PC-9 (cell line): ENCODE data around the gene UST. TPM values are rescaled to one million over a fixed set of nuclear protein-coding genes. Genes with fewer than 3 reads are reported as not detected.

ENCODE experiments used
- BruUV-seq: library from RNA; stranded (reverse); fragments of 400-500 nt; replicated peaks from 2 replicates; lab custom pipeline; 2021; lab: Mats Ljungman, UMichigan
- CTCF ChIA-PET: fragments of 300-600 bp; sonication (Branson Sonifier 250); formaldehyde crosslinking; loops from one replicate; lab custom pipeline; 2022; ENCODE audit warnings: antibody characterized with exemption; lab: Charles Lee
- POLR2A ChIA-PET: fragments of 300-600 bp; sonication (Branson Sonifier 250); formaldehyde crosslinking; loops from one replicate; lab custom pipeline; 2022; ENCODE audit warnings: antibody characterized with exemption; ENCODE audit not compliant: unreplicated experiment; lab: Charles Lee
- DNase-seq, 2 experiments: peaks; one replicate each; pipeline versions ENCODE4 v3.0.0 to v3.0.0-alpha.2; 2015 to 2022; ENCODE audit warnings: mixed read lengths in 1 of 2
- H2AFZ ChIP-seq: fragments of 200-600 bp; sonication (generic); 2 replicates; pipeline ENCODE4 v1.8.1; 2017; ENCODE audit warnings: antibody characterized with exemption
- H3F3A ChIP-seq: fragments of 200-600 bp; sonication (generic); 2 replicates; pipeline ENCODE4 v1.8.1; 2017; ENCODE audit warnings: antibody characterized with exemption, mild to moderate bottlenecking, low read depth; ENCODE audit not compliant: insufficient read depth
- H3K27ac ChIP-seq: fragments of 200-600 bp; sonication (generic); 2 replicates; pipeline ENCODE4 v1.6.1; 2016; ENCODE audit warnings: mixed run types
- H3K27me3 ChIP-seq: fragments of 200-600 bp; sonication (generic); 2 replicates; pipeline ENCODE4 v1.6.1; 2016; ENCODE audit warnings: low read depth, mixed run types; ENCODE audit not compliant: insufficient read depth
- H3K36me3 ChIP-seq: fragments of 200-600 bp; sonication (generic); 2 replicates; pipeline ENCODE4 v1.6.1; 2016; ENCODE audit warnings: low read depth, mixed run types
- H3K4me1 ChIP-seq: fragments of 200-600 bp; sonication (generic); replicated peaks from 2 replicates; pipeline ENCODE4 v1.6.1; 2016; ENCODE audit warnings: mixed run types; ENCODE audit not compliant: insufficient read depth
- H3K4me2 ChIP-seq: fragments of 200-600 bp; sonication (generic); 2 replicates; pipeline ENCODE4 v1.6.1; 2017; ENCODE audit warnings: mixed run types
- H3K4me3 ChIP-seq: fragments of 200-600 bp; sonication (generic); 2 replicates; pipeline ENCODE4 v1.6.1; 2016; ENCODE audit warnings: mixed run types
- H3K79me2 ChIP-seq: fragments of 200-600 bp; sonication (generic); 2 replicates; pipeline ENCODE4 v1.6.1; 2017; ENCODE audit warnings: low read depth, mixed run types
- H3K9me2 ChIP-seq: fragments of 200-600 bp; sonication (generic); 2 replicates; pipeline ENCODE4 v1.8.1; 2017; ENCODE audit warnings: mild to moderate bottlenecking; ENCODE audit not compliant: insufficient read depth
- H3K9me3 ChIP-seq: fragments of 200-600 bp; sonication (generic); 2 replicates; pipeline ENCODE4 v1.8.1; 2016; ENCODE audit warnings: low read depth; ENCODE audit not compliant: insufficient read depth
- H4K20me1 ChIP-seq: fragments of 200-600 bp; sonication (generic); 2 replicates; pipeline ENCODE4 v1.8.1; 2017; ENCODE audit not compliant: insufficient read depth
- CTCF ChIP-seq: fragments of 200-600 bp; sonication (generic); conservative IDR thresholded peaks from 2 replicates; pipeline ENCODE4 v1.6.1; 2017; ENCODE audit warnings: mixed run types, antibody characterized with exemption, mild to moderate bottlenecking, moderate library complexity
- EZH2 ChIP-seq: fragments of 200-600 bp; sonication (generic); IDR thresholded peaks from 2 replicates; pipeline ENCODE4 v1.8.0; 2017; ENCODE audit warnings: antibody characterized with exemption, low read depth
- intact Hi-C: fragments of 100-400 bp; cut with micrococcal nuclease; formaldehyde crosslinking; loops from one replicate; pipeline ENCODE4 v1.10.0; 2022; ENCODE audit not compliant: unreplicated experiment
- total RNA-seq: library from RNA; stranded (reverse); gene quantifications from 2 replicates; pipeline ENCODE4 v1.2.3, GENCODE V29; 2021

UST gene
- total RNA-seq, 1 experiment from 2014 or later = 4.2 TPM

- no peak for DNase-seq
- no peaks in the 10 kb centered on the region for H3K9me2 ChIP-seq
- no peaks in the 10 kb centered on the region for H3K79me2 ChIP-seq
- no peak overlapping the region for H2AFZ ChIP-seq
- no peaks in the 10 kb centered on the region for H3K4me1 ChIP-seq
- POLR2A ChIA-PET = no interaction called here
- H3K9me3 ChIP-seq = no peaks in the 10 kb centered on the region
- no peaks in the 10 kb centered on the region for H4K20me1 ChIP-seq
- intact Hi-C loops = no loop called here
- BruUV-seq = no TSS peak
- no peaks in the 10 kb centered on the region for H3K27me3 ChIP-seq
- CTCF ChIA-PET = no interaction called here
- H3F3A ChIP-seq = no peaks in the 10 kb centered on the region
- H3K27ac ChIP-seq = no peak overlapping the region
- TF ChIP-seq CTCF (no peak), EZH2 (no peak)
- no peaks in the 10 kb centered on the region for H3K36me3 ChIP-seq
- no peak overlapping the region for H3K4me3 ChIP-seq
- H3K4me2 ChIP-seq = no peak overlapping the region
Measured at GRCh38 chr6:148794797-148795196, 48.0 kb downstream of the UST start.

DNA sequence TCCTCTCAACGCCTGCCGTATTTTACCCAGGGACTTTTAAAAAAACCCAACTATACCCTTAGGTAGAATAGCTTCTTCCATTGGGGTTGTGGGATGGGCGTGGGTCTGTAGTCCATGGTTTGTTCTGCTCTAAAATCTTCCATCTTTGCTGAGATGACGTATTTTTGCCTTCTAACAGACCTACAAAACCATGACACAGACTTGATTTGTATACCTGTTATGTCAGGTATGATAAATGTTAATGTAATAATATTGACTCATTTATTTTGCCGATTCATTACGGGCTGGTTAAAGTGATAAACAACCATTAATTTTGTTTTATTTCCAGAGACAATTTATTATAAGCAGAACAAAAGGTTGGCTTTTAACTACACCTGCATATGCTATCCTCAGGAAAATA, 48.7 kb downstream of the UST start:
- intact Hi-C loops = no loop called here
- ChIA-PET CTCF (no interaction called here), POLR2A (no interaction called here)
- no peak overlapping the region for H3K27ac ChIP-seq
- H3K4me2 ChIP-seq = no peak overlapping the region
- no peaks in the 10 kb centered on the region for H3K27me3 ChIP-seq
- TF ChIP-seq EZH2 (no peak), CTCF (no peak)
- no peaks in the 10 kb centered on the region for H3K9me2 ChIP-seq
- H3K36me3 ChIP-seq = no peaks in the 10 kb centered on the region
- H3K9me3 ChIP-seq = no peaks in the 10 kb centered on the region
- H3K4me3 ChIP-seq = no peak overlapping the region
- no peaks in the 10 kb centered on the region for H3K79me2 ChIP-seq
- no peak for DNase-seq
- BruUV-seq = no TSS peak
- no peaks in the 10 kb centered on the region for H4K20me1 ChIP-seq
- H2AFZ ChIP-seq = no peak overlapping the region
- no peaks in the 10 kb centered on the region for H3F3A ChIP-seq
- H3K4me1 ChIP-seq = no peaks in the 10 kb centered on the region

DNA sequence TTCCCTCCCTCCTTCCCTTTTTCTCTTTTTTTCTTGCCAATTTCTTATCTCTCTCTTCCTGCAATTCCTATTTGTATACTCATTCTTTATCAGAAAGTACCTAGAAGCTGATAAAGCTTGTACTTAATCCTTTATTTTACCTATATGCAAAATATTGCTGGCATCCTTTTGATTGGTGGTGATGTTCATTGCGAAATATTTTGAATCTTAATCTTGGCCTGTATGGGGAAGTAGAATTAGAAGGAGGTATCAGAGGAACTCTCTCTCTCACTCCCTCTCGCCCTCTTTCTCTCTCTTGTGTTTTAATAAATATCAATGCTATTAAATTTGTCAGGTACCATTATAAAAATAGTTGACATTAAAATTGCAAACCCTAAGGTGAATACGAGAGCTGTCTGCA, 52.8 kb downstream of the UST start:
- intact Hi-C loops = no loop called here
- Histone ChIP-seq H3K4me3 (no peak overlapping the region), H3K27me3 (no peaks in the 10 kb centered on the region), H3K9me2 (no peaks in the 10 kb centered on the region), H3K27ac (no peak overlapping the region), H2AFZ (no peak overlapping the region), H3K79me2 (no peaks in the 10 kb centered on the region), H3K9me3 (no peaks in the 10 kb centered on the region), H3K4me1 (no peaks in the 10 kb centered on the region), H4K20me1 (no peaks in the 10 kb centered on the region), H3K4me2 (no peak overlapping the region), H3F3A (no peaks in the 10 kb centered on the region), H3K36me3 (no peaks in the 10 kb centered on the region)
- TF ChIP-seq EZH2 (no peak), CTCF (no peak)
- no peak for DNase-seq
- POLR2A ChIA-PET = no interaction called here
- BruUV-seq = no TSS peak
- CTCF ChIA-PET = no interaction called here
